Keratinocyte (primary cell): ENCODE measurements around the gene ABCC3.

Experiments
- CTCF ChIP-seq, 3 experiments: IDR thresholded peaks in 1 of 3; conservative IDR thresholded peaks in 1 of 3; optimal IDR thresholded peaks in 1 of 3; 2 replicates in 2 of 3; 3 replicates in 1 of 3; pipeline versions ENCODE3 to v1.5.1; 2011; ENCODE audit warnings: low read length in 3 of 3, mild to moderate bottlenecking in 3 of 3, moderate library complexity in 2 of 3, control low read depth in 1 of 3, inconsistent platforms in 1 of 3; ENCODE audit not compliant: insufficient read depth in 2 of 3; ENCODE audit errors: extremely low read depth in 1 of 3
- EZH2 ChIP-seq: IDR thresholded peaks from one replicate; pipeline ENCODE4 v1.6.1; 2012; ENCODE audit warnings: inconsistent platforms, mild to moderate bottlenecking, low read length, moderate library complexity

DNA sequence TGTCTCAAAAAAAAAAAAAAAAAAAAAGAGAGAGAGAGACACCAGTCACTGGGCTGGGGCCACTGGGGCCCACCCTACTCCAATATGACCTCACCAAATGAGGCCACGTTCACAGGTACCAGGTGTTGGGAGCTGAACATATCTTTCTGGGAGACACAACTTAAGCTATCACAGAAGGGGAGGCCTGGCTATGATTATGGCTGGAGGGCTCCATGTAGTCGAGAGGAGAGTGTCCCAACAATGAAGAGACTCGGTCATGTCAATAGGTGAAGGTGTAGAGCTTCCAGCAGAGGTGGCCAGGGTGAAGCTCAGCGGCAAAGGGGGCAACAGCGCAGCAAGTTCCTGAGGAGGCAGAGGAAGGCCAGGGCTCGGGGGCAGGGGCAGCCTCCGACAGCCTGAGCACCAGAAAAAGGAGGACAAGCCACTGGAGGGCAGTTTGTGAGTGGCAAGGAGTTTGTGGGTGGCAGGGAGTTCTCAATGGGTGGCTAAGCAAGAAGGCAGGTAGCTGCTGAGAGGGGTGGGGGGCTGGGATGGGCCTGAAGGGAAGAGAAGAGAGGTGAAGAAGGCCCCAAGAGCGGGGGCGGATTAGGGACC lies 28.0 kb downstream of the ABCC3 start:
- no peak for TF ChIP-seq CTCF (optimal IDR thresholded peaks at IDR 0.05 in 1 of 3, IDR thresholded peaks at IDR 0.05 in 1 of 3, conservative IDR thresholded peaks at IDR 0.05 in 1 of 3; ENCODE audit: extremely low read depth in 1 of 3, insufficient read depth in 2 of 3, low read length in 3 of 3)
- no peak for TF ChIP-seq EZH2
